H9 (cell line): ENCODE data around the gene PLCXD1. TPM values are rescaled to one million over a fixed set of nuclear protein-coding genes. Genes with fewer than 3 reads are reported as not detected.

ENCODE experiments used
- DNase-seq: peaks from one replicate; pipeline ENCODE4 v3.0.0-alpha.2; 2017
- H2AFZ ChIP-seq: one replicate; pipeline ENCODE4 v1.6.1; 2013; ENCODE audit warnings: mild to moderate bottlenecking, low read length, control low read depth, moderate library complexity
- H2AK5ac ChIP-seq: 2 replicates; pipeline ENCODE4 v1.6.1; 2013; ENCODE audit warnings: low read length, control low read depth, mixed read lengths; ENCODE audit not compliant: insufficient read length
- H2BK120ac ChIP-seq: one replicate; pipeline ENCODE4 v1.6.1; 2013; ENCODE audit warnings: low read depth, mild to moderate bottlenecking, low read length, control low read depth, inconsistent platforms; ENCODE audit not compliant: poor library complexity, severe bottlenecking
- H2BK12ac ChIP-seq: 2 replicates; pipeline ENCODE4 v1.6.1; 2013; ENCODE audit warnings: low read length, control low read depth, mixed read lengths, low read depth; ENCODE audit not compliant: insufficient read length
- H2BK15ac ChIP-seq: 2 replicates; pipeline ENCODE4 v1.6.1; 2013; ENCODE audit warnings: low read depth, low read length, control low read depth
- H2BK20ac ChIP-seq: one replicate; pipeline ENCODE4 v1.6.1; 2013; ENCODE audit warnings: low read depth, mild to moderate bottlenecking, low read length, control low read depth, inconsistent platforms; ENCODE audit not compliant: poor library complexity, severe bottlenecking
- H2BK5ac ChIP-seq: 2 replicates; pipeline ENCODE4 v1.6.1; 2013; ENCODE audit warnings: low read length, control low read depth, mixed read lengths; ENCODE audit not compliant: insufficient read length
- H3K14ac ChIP-seq: 2 replicates; pipeline ENCODE4 v1.6.1; 2013; ENCODE audit warnings: low read length, control low read depth; ENCODE audit not compliant: insufficient read depth
- H3K18ac ChIP-seq: 2 replicates; pipeline ENCODE4 v1.6.1; 2013; ENCODE audit warnings: low read depth, mild to moderate bottlenecking, mixed read lengths, low read length, control low read depth; ENCODE audit not compliant: insufficient read length
- H3K23ac ChIP-seq: 2 replicates; pipeline ENCODE4 v1.6.1; 2013; ENCODE audit warnings: low read length, control low read depth, mixed read lengths, low read depth; ENCODE audit not compliant: insufficient read length
- H3K23me2 ChIP-seq: 2 replicates; pipeline ENCODE4 v1.6.1; 2013; ENCODE audit warnings: low read depth, mild to moderate bottlenecking, mixed read lengths, low read length, control low read depth; ENCODE audit not compliant: insufficient read length, poor library complexity, severe bottlenecking
- H3K27ac ChIP-seq: 2 replicates; pipeline ENCODE4 v1.5.1; 2013; ENCODE audit warnings: low read length, control low read depth, mixed read lengths, low read depth; ENCODE audit not compliant: insufficient read length
- H3K27me3 ChIP-seq: 2 replicates; pipeline ENCODE4 v1.6.1; 2013; ENCODE audit warnings: low read length, control low read depth, inconsistent platforms; ENCODE audit not compliant: insufficient read depth
- H3K4ac ChIP-seq: 2 replicates; pipeline ENCODE4 v1.6.1; 2013; ENCODE audit warnings: low read depth, mild to moderate bottlenecking, control low read depth, inconsistent platforms, low read length, moderate library complexity
- H3K4me1 ChIP-seq: 2 replicates; pipeline ENCODE4 v1.6.1; 2013; ENCODE audit warnings: low read length, control low read depth, inconsistent platforms; ENCODE audit not compliant: insufficient read depth
- H3K4me2 ChIP-seq: 2 replicates; pipeline ENCODE4 v1.6.1; 2013; ENCODE audit warnings: low read length, control low read depth, mixed read lengths; ENCODE audit not compliant: insufficient read length, insufficient read depth
- H3K56ac ChIP-seq: 2 replicates; pipeline ENCODE4 v1.6.1; 2013; ENCODE audit warnings: low read depth, mild to moderate bottlenecking, mixed read lengths, low read length, control low read depth; ENCODE audit not compliant: insufficient read length
- H3K79me1 ChIP-seq: 2 replicates; pipeline ENCODE4 v1.6.1; 2013; ENCODE audit warnings: low read depth, mild to moderate bottlenecking, moderate library complexity, low read length, control low read depth, inconsistent platforms; ENCODE audit not compliant: insufficient read depth, poor library complexity, severe bottlenecking
- H3K79me2 ChIP-seq: 2 replicates; pipeline ENCODE4 v1.6.1; 2013; ENCODE audit warnings: low read length, control low read depth, inconsistent platforms; ENCODE audit not compliant: insufficient read depth
- H3K9ac ChIP-seq: 2 replicates; pipeline ENCODE4 v1.6.1; 2013; ENCODE audit warnings: low read length, control low read depth, mixed read lengths; ENCODE audit not compliant: insufficient read length; ENCODE audit errors: extremely low read depth
- H3K9me3 ChIP-seq: one replicate; pipeline ENCODE4 v1.6.1; 2013; ENCODE audit warnings: low read depth, low read length, inconsistent platforms; ENCODE audit not compliant: control insufficient read depth
- H3T11ph ChIP-seq: one replicate; pipeline ENCODE4 v1.6.1; 2013; ENCODE audit warnings: mild to moderate bottlenecking, low read length, control low read depth, inconsistent platforms
- H4K20me1 ChIP-seq: one replicate; pipeline ENCODE4 v1.6.1; 2013; ENCODE audit not compliant: control insufficient read depth, insufficient read length, insufficient read depth
- H4K5ac ChIP-seq: 2 replicates; pipeline ENCODE4 v1.6.1; 2013; ENCODE audit warnings: low read depth, mild to moderate bottlenecking, mixed read lengths, low read length, control low read depth; ENCODE audit not compliant: insufficient read length
- H4K8ac ChIP-seq: replicated peaks from 2 replicates; pipeline ENCODE4 v1.6.1; 2013; ENCODE audit warnings: low read length, control low read depth, mixed read lengths, low read depth; ENCODE audit not compliant: insufficient read length
- H4K91ac ChIP-seq: 2 replicates; pipeline ENCODE4 v1.6.1; 2013; ENCODE audit warnings: low read depth, mild to moderate bottlenecking, moderate library complexity, mixed read lengths, low read length, control low read depth; ENCODE audit not compliant: insufficient read length
- H3K27ac Mint-ChIP-seq, 3 experiments: 2 replicates in 2 of 3; 3 replicates in 1 of 3; pipeline ENCODE4 v1.8.0; 2020 to 2021; ENCODE audit warnings: mixed read lengths in 3 of 3, mild to moderate bottlenecking in 1 of 3, moderate library complexity in 1 of 3
- H3K27me3 Mint-ChIP-seq: 2 replicates; pipeline ENCODE4 v1.8.0; 2021; ENCODE audit warnings: low read depth, mild to moderate bottlenecking, moderate library complexity, mixed read lengths
- H3K36me3 Mint-ChIP-seq, 3 experiments: 2 replicates in 2 of 3; 3 replicates in 1 of 3; pipeline ENCODE4 v1.8.0; 2020 to 2021; ENCODE audit warnings: low read depth in 3 of 3, mixed read lengths in 3 of 3; ENCODE audit not compliant: insufficient read depth in 1 of 3
- H3K4me1 Mint-ChIP-seq, 2 experiments: 2 replicates each; pipeline ENCODE4 v1.8.0; 2020; ENCODE audit warnings: mixed read lengths in 2 of 2
- H3K4me3 Mint-ChIP-seq, 2 experiments: 2 replicates in 1 of 2; 3 replicates in 1 of 2; pipeline ENCODE4 v1.8.0; 2020 to 2021; ENCODE audit warnings: mild to moderate bottlenecking in 2 of 2, mixed read lengths in 2 of 2, moderate library complexity in 1 of 2
- H3K9me3 Mint-ChIP-seq, 2 experiments: 2 replicates in 1 of 2; 3 replicates in 1 of 2; pipeline ENCODE4 v1.8.0; 2020; ENCODE audit warnings: mild to moderate bottlenecking in 2 of 2, mixed read lengths in 2 of 2, moderate library complexity in 1 of 2
- WGBS: extraction: QIAGEN DNeasy Blood & Tissue Kit; methylation state at CpG from one replicate; pipeline ENCODE4 v1.1.7; 2013; ENCODE audit warnings: missing lambda C conversion rate, low lambda C conversion rate, mixed read lengths; ENCODE audit not compliant: insufficient read length; ENCODE audit errors: extremely low coverage; 5-methylcytosine and 5-hydroxymethylcytosine counted together
- total RNA-seq: library from RNA; stranded (reverse); gene quantifications from 2 replicates; pipeline ENCODE4 v1.2.1, GENCODE V29; 2021
- TF ChIP-seq, protein P1 (sequence below): fragments of 200-600 bp; sonication (generic); conservative IDR thresholded peaks from 3 replicates; pipeline ENCODE4 v1.8.0; 2021; ENCODE audit warnings: antibody characterized with exemption, mild to moderate bottlenecking

PLCXD1 gene
- total RNA-seq, 1 experiment from 2014 or later: 96.5 TPM

DNA sequence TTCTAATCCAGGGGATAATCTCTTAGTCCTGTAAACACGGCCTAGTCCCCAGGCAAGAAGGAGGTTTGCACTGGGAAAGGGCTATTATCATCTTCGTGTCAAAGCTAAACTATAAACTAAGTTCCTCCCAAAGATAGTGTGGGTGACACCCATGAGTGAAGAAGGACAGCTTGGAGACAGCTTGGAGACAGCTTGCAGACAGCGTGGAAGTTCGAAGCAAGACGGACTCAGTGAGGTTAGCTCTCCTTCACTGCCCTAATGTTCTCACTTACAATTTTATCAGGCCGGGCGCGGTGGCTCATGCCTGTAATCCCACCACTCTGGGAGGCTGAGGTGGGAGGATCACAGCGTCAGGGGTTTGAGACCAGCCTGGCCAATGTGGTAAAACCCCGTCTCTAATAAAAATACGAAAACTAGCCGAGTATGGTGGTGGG, 19.2 kb upstream of the PLCXD1 start:
- no peak overlapping the region for H3T11ph ChIP-seq
- H3K79me2 ChIP-seq: no peaks in the 10 kb centered on the region
- H3K27ac ChIP-seq: no peak overlapping the region
- H4K5ac ChIP-seq: no peak overlapping the region
- H2BK120ac ChIP-seq: no peak overlapping the region
- H2AK5ac ChIP-seq: no peak overlapping the region
- H4K91ac ChIP-seq: no peak overlapping the region
- H3K23me2 ChIP-seq: no peaks in the 10 kb centered on the region
- H3K27me3 ChIP-seq: no peaks in the 10 kb centered on the region
- Mint-ChIP-seq H3K4me1 (peaks cover 10 to 13% of the 10 kb centered on the region in 2 experiments), H3K4me3 (no peak overlapping the region), H3K9me3 (peaks cover 2 to 3% of the 10 kb centered on the region in 2 experiments; a peak in 2 of 5 replicates), H3K27ac (peak overlapping the region in 1 of 3 experiments; percentile 46; a peak in 2 of 7 replicates), H3K27me3 (peaks cover 4% of the 10 kb centered on the region), H3K36me3 (no peaks in the 10 kb centered on the region; a peak in 1 of 7 replicates)
- H3K4me1 ChIP-seq: no peaks in the 10 kb centered on the region
- H3K23ac ChIP-seq: no peak overlapping the region
- no peak for DNase-seq
- TF ChIP-seq, protein P1, sequence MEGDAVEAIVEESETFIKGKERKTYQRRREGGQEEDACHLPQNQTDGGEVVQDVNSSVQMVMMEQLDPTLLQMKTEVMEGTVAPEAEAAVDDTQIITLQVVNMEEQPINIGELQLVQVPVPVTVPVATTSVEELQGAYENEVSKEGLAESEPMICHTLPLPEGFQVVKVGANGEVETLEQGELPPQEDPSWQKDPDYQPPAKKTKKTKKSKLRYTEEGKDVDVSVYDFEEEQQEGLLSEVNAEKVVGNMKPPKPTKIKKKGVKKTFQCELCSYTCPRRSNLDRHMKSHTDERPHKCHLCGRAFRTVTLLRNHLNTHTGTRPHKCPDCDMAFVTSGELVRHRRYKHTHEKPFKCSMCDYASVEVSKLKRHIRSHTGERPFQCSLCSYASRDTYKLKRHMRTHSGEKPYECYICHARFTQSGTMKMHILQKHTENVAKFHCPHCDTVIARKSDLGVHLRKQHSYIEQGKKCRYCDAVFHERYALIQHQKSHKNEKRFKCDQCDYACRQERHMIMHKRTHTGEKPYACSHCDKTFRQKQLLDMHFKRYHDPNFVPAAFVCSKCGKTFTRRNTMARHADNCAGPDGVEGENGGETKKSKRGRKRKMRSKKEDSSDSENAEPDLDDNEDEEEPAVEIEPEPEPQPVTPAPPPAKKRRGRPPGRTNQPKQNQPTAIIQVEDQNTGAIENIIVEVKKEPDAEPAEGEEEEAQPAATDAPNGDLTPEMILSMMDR: no peak
- no CpG with 5 or more reads among the region's 12 CpGs for WGBS
- no peak overlapping the region for H3K4ac ChIP-seq
- H2BK20ac ChIP-seq: no peak overlapping the region
- H4K20me1 ChIP-seq: no peaks in the 10 kb centered on the region
- no peak overlapping the region for H2AFZ ChIP-seq
- H2BK15ac ChIP-seq: no peak overlapping the region
- no peak overlapping the region for H3K14ac ChIP-seq
- H3K9ac ChIP-seq: no peak overlapping the region
- H3K9me3 ChIP-seq: no peaks in the 10 kb centered on the region
- H3K56ac ChIP-seq: no peak overlapping the region
- no peak overlapping the region for H3K18ac ChIP-seq
- H4K8ac ChIP-seq: no peak overlapping the region
- no peak overlapping the region for H2BK12ac ChIP-seq
- H3K4me2 ChIP-seq: no peak overlapping the region
- H2BK5ac ChIP-seq: no peak overlapping the region
- no peaks in the 10 kb centered on the region for H3K79me1 ChIP-seq
